Left colon (tissue), 2 donors: ENCODE data around the gene FBXO3. TPM values are rescaled to one million over a fixed set of nuclear protein-coding genes. Genes with fewer than 3 reads are reported as not detected.
"Not testable (repeated sequence)": the region's sequence is repeated elsewhere in the genome, so short reads cannot be mapped to it uniquely, and the experiment has no call there.

Source experiments
- ATAC-seq: fragments of 200-7000 bp; cut with Tn5 transposase; one replicate; pipeline ENCODE4 v1.9.1; 2020; ENCODE audit warnings: mild to moderate bottlenecking, moderate library complexity
- DNase-seq, 2 donors: peaks; one replicate each; pipeline ENCODE4 v3.0.0-alpha.2; 2020
- intact Hi-C, 2 donors: fragments of 100-400 bp; cut with DNase I in 1 of 2; cut with micrococcal nuclease in 1 of 2; formaldehyde crosslinking; loops; one replicate each; pipeline versions ENCODE4 v1.11.2 to v1.14.0; 2022; cut with DNase I, micrococcal nuclease
- total RNA-seq, 2 donors: library from RNA; stranded (reverse); fragmentation: NEBNext Ultra II Directional; extraction: Animal tissue kit (Norgen Biotek cat#: 25700); gene quantifications; one replicate each; pipeline ENCODE4 v1.2.1, GENCODE V29; 2021
- donor health status: DM: no; HTN: no; CAD: no.
- donor health status: DM: yes; HTN: yes; CAD: no.

FBXO3 gene
- total RNA-seq, 2 donors from 2014 or later = 29.5 to 36.5 TPM

- DNase-seq (peak; percentile 52 to 71), ATAC-seq (peak; percentile 41)
- intact Hi-C loops = loop anchor here in 1 of 2 donors (5.0 kb wide), 1 partner anchor 43 kb away; no protein-coding TSS in a partner anchor
Measured at GRCh38 chr11:33735271-33736147, 38.8 kb downstream of the FBXO3 start.

GRCh38 chr11:33734441-33735270, 39.7 kb downstream of the FBXO3 start:
- intact Hi-C loops = loop anchor here in 1 of 2 donors (5.0 kb wide), 1 partner anchor 42 kb away; no protein-coding TSS in a partner anchor
- ATAC-seq (peak; percentile 38), DNase-seq (peak; percentile 45 to 52)

GRCh38 chr11:33733980-33734379, 40.3 kb downstream of the FBXO3 start:
- intact Hi-C loops = no loop called here
- DNase-seq (no peak), ATAC-seq (no peak)

GRCh38 chr11:33731723-33732531, 42.4 kb downstream of the FBXO3 start:
- ATAC-seq (no peak), DNase-seq (no peak)
- intact Hi-C loops = no loop called here

GRCh38 chr11:33730716-33731115, 43.6 kb downstream of the FBXO3 start:
- ATAC-seq (no peak), DNase-seq (no peak)
- intact Hi-C loops = no loop called here

GRCh38 chr11:33729072-33729664, 45.2 kb downstream of the FBXO3 start:
- intact Hi-C loops, ATAC-seq, DNase-seq: not testable (repeated sequence)

- DNase-seq, intact Hi-C loops, ATAC-seq: not testable (repeated sequence)
Measured at GRCh38 chr11:33727539-33727938, 46.8 kb downstream of the FBXO3 start.

GRCh38 chr11:33725496-33725895, 48.8 kb downstream of the FBXO3 start:
- no peak for DNase-seq
- ATAC-seq = no peak
- intact Hi-C loops = no loop called here

- ATAC-seq = peak; percentile 34
- intact Hi-C loops = no loop called here
- DNase-seq = no peak
Measured at GRCh38 chr11:33724644-33725035, 49.7 kb downstream of the FBXO3 start.

- ATAC-seq = peak; percentile 27
- intact Hi-C loops = no loop called here
- DNase-seq = no peak
Measured at GRCh38 chr11:33723238-33723881, 51.0 kb downstream of the FBXO3 start.

- DNase-seq = no peak
Measured at GRCh38 chr11:33722590-33723234, 51.6 kb downstream of the FBXO3 start.

GRCh38 chr11:33721984-33722383, 52.3 kb downstream of the FBXO3 start:
- no peak for DNase-seq
- no peak for ATAC-seq
- intact Hi-C loops = no loop called here

More at GRCh38 chr11:33722590-33723234, 51.6 kb downstream of the FBXO3 start:
- intact Hi-C loops = no loop called here
- ATAC-seq = peak; percentile 23

- DNase-seq (no peak), ATAC-seq (no peak)
- intact Hi-C loops = no loop called here
Measured at GRCh38 chr11:33721426-33721825, 52.9 kb downstream of the FBXO3 start.

- DNase-seq = no peak
- intact Hi-C loops = no loop called here
- no peak for ATAC-seq
Measured at GRCh38 chr11:33719587-33719986, 54.7 kb downstream of the FBXO3 start.

- DNase-seq (no peak), ATAC-seq (no peak)
- intact Hi-C loops = no loop called here
Measured at GRCh38 chr11:33718440-33718839, 55.9 kb downstream of the FBXO3 start.

- intact Hi-C loops = no loop called here
- peak; percentile 50 for ATAC-seq
- no peak for DNase-seq
Measured at GRCh38 chr11:33716243-33716642, 58.1 kb downstream of the FBXO3 start.

GRCh38 chr11:33713856-33714398, 60.4 kb downstream of the FBXO3 start:
- intact Hi-C loops = no loop called here
- DNase-seq = no peak
- ATAC-seq = peak; percentile 24
